ENCODE measurements around the gene UTP3.

DNA sequence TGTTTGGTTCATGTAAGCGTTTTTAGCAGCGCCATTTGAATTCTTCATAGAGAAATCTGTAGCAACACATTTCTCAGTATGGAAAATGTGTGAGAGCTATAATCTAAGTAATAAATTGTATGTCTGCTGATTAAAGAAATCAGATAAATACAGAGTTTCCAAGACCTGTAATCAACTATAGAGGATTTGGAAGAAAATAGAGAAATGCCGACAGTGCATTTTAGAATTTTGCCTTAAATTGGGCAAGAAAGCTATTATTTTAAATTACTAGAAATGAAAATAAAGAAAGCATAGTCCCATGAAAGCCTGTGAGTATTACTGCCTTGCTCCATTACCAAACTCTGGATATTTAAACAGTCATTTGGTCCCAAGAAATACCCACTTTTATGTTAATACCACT is 36.1 kb downstream of the UTP3 start:
- no peak for TF ChIP-seq POLR2AphosphoS5 (IDR thresholded peaks at IDR 0.05)
- TF ChIP-seq, protein P1, sequence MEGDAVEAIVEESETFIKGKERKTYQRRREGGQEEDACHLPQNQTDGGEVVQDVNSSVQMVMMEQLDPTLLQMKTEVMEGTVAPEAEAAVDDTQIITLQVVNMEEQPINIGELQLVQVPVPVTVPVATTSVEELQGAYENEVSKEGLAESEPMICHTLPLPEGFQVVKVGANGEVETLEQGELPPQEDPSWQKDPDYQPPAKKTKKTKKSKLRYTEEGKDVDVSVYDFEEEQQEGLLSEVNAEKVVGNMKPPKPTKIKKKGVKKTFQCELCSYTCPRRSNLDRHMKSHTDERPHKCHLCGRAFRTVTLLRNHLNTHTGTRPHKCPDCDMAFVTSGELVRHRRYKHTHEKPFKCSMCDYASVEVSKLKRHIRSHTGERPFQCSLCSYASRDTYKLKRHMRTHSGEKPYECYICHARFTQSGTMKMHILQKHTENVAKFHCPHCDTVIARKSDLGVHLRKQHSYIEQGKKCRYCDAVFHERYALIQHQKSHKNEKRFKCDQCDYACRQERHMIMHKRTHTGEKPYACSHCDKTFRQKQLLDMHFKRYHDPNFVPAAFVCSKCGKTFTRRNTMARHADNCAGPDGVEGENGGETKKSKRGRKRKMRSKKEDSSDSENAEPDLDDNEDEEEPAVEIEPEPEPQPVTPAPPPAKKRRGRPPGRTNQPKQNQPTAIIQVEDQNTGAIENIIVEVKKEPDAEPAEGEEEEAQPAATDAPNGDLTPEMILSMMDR (IDR thresholded peaks at IDR 0.05): no peak
- TF ChIP-seq POLR2A (IDR thresholded peaks at IDR 0.05): no peak

Data from transverse colon (tissue), 4 donors.